HG03064 (cell line): ENCODE measurements around the gene BICD1.

Experiments
- ATAC-seq: cut with Tn5 transposase; IDR thresholded peaks from one replicate; pipeline ENCODE4 v1.9.1; 2021; ENCODE audit warnings: low read depth; ENCODE audit not compliant: unreplicated experiment

Gene BICD1

DNA sequence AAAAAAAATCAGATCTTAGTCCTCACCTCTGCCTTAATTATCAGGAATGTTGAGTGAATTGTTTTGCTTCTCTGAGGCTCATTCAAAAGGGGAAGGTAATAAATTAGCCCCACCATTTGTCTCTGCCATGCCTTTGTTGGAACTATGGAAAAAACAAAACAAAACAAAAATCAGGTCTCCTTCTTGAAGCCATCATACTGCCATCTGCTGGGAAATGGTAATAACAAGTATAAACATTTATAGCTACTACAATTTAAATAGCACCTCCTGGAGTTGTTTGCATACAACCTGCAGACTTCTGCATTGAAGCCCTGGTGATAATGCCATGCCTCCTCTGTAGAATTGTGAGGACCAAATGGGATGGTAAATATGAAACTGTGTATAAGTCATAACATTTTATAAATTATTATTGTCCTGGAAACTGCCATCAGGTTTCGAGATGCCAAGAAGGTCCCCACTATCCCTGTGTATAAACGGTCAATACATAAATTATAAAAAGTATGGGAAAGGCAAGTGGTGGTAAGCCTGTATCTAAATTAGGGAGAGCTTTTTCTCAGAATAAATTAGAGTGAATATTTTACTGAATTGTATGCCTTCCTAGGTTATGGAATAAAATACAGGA lies 205.5 kb downstream of the BICD1 start:
- no peak for ATAC-seq

DNA sequence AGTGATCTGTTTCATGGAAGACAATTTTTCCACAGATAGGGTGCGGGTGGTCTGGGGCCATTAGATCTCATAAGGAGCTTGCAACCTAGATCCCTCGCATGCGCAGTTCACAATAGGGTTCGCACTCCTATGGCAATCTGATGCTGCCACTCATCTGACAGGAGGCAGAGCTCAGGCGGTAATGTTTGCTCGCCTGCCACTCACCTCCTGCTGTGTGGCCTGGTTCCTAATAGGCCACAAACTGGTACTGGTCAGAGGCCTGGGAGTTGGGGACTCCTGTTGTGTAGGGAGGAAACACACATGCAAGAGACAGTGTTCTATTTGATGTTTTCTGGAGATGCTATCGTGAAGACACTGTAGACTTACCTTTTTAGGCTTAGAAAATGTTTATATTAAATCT lies 215.7 kb downstream of the BICD1 start:
- no peak for ATAC-seq

DNA sequence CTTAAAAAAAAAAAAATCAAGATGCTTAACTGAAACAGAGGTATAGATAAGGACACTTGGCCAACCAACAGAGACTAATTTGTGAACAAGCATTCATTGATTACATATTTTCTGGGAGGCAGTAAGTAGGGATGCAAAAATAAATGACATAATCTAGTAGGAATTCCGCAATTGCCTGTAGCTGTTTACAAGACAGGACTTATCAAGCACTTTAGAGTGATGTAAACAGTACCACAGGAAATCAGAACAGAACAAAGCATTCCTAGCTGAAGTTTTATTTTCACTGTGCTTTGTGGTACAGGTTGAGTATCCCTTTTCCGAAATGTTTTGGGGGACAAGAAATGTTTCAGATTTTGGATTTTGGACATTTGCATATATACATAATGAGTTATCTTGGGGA lies 224.5 kb downstream of the BICD1 start:
- no peak for ATAC-seq

GRCh38 chr12:32332446-32332845 lies 225.8 kb downstream of the BICD1 start:
- no peak for ATAC-seq

- ATAC-seq, result no peak
Measured at GRCh38 chr12:32334371-32334777, 227.7 kb downstream of the BICD1 start.

DNA sequence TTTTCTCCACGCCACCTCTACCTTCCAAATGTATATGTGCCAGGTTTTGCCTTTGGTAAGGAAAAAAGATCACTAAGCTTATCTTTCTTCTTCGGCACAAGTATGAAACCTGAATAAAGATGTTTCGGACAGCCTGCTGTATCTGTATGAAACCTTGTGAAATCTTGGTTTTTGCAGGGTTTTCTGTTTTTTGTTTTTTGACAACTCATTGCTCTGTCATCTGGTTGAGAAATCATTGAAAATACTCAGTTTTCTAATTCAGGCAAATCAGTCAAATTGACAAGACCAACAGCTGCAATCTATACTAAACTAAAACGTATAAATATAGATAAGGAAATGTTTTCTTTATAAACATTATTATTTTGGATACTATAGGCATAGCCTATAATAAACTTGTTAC lies 229.6 kb downstream of the BICD1 start:
- no peak for ATAC-seq

DNA sequence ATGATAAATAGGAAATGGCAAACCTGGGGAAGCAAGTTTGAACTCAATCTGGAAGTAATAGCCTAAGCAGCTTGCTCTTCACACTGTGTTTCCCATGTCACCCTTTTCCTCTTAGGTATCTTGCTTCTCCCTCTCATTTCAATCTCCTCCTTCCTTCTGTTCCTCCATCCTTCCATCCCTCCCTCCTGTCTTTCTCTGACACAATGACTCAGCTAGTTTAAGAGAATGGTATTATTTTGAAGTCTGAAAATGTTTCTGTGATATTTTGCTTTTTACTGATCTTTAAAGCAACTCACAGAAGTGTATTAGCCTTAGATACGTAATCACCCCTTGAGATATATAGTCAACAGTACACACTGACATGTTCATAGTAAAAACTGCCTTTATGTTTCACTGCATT lies 236.8 kb downstream of the BICD1 start:
- ATAC-seq, result no peak

- no peak for ATAC-seq
Measured at GRCh38 chr12:32344047-32344446, 237.4 kb downstream of the BICD1 start.

- ATAC-seq, result no peak
Measured at GRCh38 chr12:32353540-32353939, 246.9 kb downstream of the BICD1 start.

DNA sequence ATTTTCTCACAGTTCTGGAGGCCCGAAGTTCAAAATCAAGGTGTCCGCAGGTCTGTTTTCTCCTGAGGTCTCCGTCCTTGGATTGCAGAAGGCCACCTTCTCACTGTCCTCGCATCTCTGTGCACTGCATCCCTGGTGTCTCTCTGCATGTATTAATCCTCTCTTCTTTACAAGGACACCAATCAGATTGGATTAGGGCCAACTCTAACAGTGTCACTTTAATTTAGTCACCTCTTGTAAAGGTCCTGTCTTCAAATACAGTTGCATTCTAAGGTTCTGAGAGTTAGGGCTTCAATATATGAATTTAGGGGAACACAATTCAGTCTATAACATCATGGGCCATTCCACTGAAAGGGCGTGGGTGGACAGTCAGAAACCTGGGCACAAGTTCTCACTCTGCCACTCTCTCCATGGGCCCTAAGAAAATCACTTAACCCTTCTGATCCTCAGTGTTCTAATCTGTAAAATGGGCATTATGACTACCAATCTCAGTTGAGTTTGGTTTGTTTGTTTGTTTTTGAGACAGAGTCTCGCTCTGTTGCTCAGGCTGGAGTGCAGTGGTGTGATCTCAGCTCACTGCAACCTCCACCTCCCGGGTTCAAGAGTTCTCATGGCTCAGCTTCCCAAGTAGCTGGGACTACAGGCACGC lies 251.1 kb downstream of the BICD1 start:
- ATAC-seq, result no peak

DNA sequence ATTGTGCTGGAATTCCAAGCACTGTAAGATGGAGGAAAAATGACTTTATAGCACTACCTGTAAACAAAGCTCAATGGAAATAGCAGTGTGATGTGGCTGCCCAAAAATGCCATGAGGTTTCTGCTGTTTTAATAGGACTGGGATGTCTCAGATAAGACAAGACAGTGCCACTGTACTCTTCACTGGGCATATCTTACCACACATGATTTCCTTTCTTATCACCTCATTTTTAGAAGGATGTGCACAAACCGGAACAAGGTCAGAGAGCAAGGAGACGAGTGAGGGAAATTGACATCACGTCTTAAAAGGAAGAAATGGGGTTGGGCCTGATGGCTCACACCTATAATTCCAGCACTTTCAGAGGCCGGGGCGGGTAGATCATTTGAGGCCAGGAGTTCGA lies 254.3 kb downstream of the BICD1 start:
- no peak for ATAC-seq

- ATAC-seq, result no peak
Measured at GRCh38 chr12:32362892-32363291, 256.2 kb downstream of the BICD1 start.

DNA sequence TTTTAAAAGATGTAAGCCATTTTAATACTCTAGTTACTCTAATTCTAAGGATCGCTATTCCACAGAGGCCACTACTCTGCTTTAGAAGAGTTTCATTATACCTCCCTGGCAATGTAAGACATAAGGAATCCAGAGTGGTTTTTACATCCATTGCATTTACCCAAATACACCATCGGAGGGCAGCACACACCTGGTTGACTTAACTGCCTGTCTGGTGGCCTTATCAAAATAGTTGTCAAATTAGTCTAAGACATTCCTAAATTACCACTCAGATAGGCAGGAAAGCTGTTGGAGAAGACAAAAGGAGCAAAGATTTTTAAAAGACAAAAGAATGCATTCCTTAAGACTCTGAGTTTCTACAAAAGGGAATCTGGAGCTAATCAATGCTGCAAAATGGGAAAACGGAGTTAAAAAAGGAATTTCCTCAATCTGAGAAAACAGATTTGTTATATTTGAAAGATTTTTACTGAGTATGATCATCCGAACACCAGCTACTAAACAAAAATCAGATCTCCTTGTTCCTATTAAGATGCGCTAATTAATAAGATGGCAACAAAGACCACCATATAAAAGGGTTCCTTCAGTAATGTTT lies 258.9 kb downstream of the BICD1 start:
- ATAC-seq, result no peak

- ATAC-seq, result no peak
Measured at GRCh38 chr12:32366714-32367113, 260.1 kb downstream of the BICD1 start.

GRCh38 chr12:32367381-32367780 lies 260.7 kb downstream of the BICD1 start:
- ATAC-seq, result no peak

DNA sequence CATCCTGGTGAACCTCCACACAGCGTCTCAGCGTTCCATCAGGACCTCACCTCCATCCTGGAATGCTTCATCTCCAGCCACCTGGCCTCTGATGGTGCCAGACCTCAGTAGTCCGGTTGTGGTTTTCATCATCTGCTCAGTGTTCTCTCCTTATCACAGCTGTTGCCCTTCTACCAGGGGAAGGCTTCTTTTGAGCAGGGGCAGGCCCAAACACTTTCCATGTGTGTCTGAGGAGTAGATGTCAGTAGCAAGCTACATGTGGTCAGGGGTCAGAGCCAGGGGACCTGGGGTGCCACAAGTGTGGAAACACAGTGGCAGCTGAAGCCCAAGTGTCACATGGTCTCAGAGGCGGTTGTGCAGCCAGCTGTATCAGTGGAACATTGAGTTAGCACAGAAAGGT lies 262.6 kb downstream of the BICD1 start:
- ATAC-seq, result no peak

- ATAC-seq, result no peak
Measured at GRCh38 chr12:32377344-32378055, 270.9 kb downstream of the BICD1 start.

DNA sequence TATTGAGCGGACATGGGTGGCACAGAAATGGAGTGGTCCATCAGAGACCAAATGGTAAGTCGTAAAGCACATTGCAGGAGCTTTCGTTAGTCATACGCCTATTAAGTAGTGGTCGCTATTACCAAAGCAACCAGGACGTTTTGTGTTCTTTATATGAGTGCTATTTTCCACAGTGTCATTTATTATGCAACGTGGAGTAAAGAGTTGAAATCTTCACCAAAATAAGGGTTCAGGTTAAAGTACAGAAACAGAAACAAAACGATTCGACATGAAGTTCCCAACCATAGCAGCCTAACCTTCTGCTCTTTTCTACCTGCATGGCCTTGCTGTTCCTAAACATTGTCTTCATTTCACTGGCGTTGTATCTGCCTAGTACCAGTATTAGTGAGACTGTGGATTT lies 272.6 kb downstream of the BICD1 start:
- ATAC-seq, result no peak

DNA sequence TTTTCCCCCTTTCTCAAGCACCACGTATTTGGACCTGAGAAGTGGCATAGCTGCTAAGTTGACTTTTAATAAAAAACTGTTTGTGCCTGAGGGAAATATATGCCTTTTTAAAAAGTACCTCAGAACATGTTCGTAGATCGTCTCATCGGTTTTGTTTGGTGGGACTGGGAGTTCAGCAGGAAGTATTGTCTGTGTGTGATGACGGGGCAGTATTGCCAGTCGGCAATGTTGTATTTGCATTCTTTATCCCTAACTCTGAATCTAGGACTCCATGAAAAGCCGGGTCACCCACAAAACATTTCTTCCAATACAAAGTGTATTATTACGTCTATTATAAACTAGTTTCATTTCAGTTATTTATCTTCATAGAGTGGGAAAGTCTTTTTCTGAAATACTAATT lies 273.0 kb downstream of the BICD1 start:
- ATAC-seq, result no peak

DNA sequence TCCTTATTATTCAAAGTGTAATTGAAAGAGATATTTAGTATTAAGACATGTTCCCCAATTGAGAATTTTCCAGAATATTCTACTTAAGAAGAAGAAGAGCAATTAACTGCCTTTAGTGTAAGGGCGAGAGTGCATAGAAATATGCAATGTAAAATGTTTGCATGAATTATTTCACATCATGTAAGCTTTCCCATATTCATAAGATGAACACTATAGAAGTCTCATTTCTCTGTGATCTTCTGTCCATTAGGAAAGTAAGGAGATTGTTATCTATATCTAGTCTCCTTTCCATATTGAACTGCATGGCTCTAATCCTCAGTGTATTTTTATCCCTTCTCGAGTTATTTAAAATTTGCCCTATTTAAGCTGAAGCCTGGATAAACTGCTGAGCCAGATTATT lies 275.6 kb downstream of the BICD1 start:
- ATAC-seq, result no peak

DNA sequence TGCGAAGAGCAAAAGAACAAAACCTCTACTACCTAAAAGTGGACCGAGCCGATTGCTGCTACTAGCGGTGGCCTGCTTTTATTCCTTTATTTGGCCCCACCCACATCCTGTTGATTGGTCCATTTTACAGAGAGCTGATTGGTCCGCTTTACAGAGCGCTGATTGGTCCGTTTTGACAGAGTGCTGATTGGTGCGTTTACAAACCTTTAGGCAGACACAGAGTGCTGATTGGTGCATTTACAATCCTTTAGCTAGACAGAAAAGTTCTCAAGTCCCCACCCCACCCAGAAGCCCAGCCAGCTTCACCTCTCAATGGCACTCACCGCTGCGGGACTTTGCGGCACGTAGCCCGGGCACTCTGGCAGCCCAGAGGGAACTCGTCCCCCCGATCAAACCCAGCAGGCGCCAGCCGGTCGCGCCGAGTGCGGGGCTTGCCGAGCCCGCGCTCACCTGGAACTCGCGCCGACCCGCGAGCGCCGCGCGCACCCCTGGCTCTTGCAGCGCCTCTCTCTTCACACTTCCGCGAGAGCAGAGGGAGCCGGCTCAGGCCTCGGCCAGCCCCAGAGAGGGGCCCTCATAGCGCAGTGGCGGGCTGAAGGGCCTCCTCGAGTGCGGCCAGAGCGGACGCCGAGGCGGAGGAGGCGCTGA lies 284.0 kb downstream of the BICD1 start:
- ATAC-seq, result no peak
